HG03280 (cell line): ENCODE data around the gene OR2A25.

ENCODE experiments used
- ATAC-seq: cut with Tn5 transposase; IDR thresholded peaks from one replicate; pipeline ENCODE4 v1.9.1; 2021; ENCODE audit warnings: mild to moderate bottlenecking, moderate library complexity; ENCODE audit not compliant: unreplicated experiment

The OR2A25 gene

GRCh38 chr7:144069953-144070352, 342 bp downstream of the OR2A25 start:
- ATAC-seq: no peak

- no peak for ATAC-seq
Measured at GRCh38 chr7:144074374-144074773, 4.8 kb downstream of the OR2A25 start.

- no peak for ATAC-seq
Measured at GRCh38 chr7:144085978-144086377, 16.4 kb downstream of the OR2A25 start, which contains the start of gene OR2A12. Gene OR2A12 (plus strand): TSS chr7:144086278. CDS start chr7:144095108, 8,830 bp downstream.

- no peak for ATAC-seq
Measured at GRCh38 chr7:144086730-144087129, 17.1 kb downstream of the OR2A25 start.

- no peak for ATAC-seq
Measured at GRCh38 chr7:144087230-144087629, 17.6 kb downstream of the OR2A25 start.

- no peak for ATAC-seq
Measured at GRCh38 chr7:144090667-144091066, 21.1 kb downstream of the OR2A25 start.

GRCh38 chr7:144098776-144099175, 29.2 kb downstream of the OR2A25 start:
- no peak for ATAC-seq

- no peak for ATAC-seq
Measured at GRCh38 chr7:144100607-144101006, 31.0 kb downstream of the OR2A25 start.

- no peak for ATAC-seq
Measured at GRCh38 chr7:144102041-144102440, 32.4 kb downstream of the OR2A25 start.

GRCh38 chr7:144105211-144105610, 35.6 kb downstream of the OR2A25 start:
- ATAC-seq: no peak

GRCh38 chr7:144109283-144109682, 39.7 kb downstream of the OR2A25 start, which contains the start of gene OR2A2:
Gene OR2A2 (plus strand): TSS chr7:144109583. CDS start chr7:144109583, 0 bp downstream.
- no peak for ATAC-seq

- no peak for ATAC-seq
Measured at GRCh38 chr7:144110272-144110671, 40.7 kb downstream of the OR2A25 start.

GRCh38 chr7:144113651-144114050, 44.0 kb downstream of the OR2A25 start:
- ATAC-seq: no peak

- ATAC-seq: no peak
Measured at GRCh38 chr7:144118341-144118740, 48.7 kb downstream of the OR2A25 start.

- no peak for ATAC-seq
Measured at GRCh38 chr7:144122876-144123275, 53.3 kb downstream of the OR2A25 start, which contains the start of gene OR2A14. Gene OR2A14 (plus strand): TSS chr7:144123176. CDS start chr7:144129113, 5,937 bp downstream.
